Aorta (tissue), 5 donors: ENCODE measurements around the gene IGFBP3. TPM values are rescaled to one million over a fixed set of nuclear protein-coding genes. Genes with fewer than 3 reads are reported as not detected.

Source experiments
- ATAC-seq: fragments of 200-7000 bp; cut with Tn5 transposase; one replicate; pipeline ENCODE4 v1.9.1; 2022; ENCODE audit warnings: moderate library complexity; ENCODE audit not compliant: low FRiP score
- DNase-seq, 2 donors: peaks; one replicate each; pipeline ENCODE4 v3.0.0-alpha.2; 2020
- H3K27ac ChIP-seq, 2 donors: one replicate each; pipeline ENCODE4 v1.5.1; 2013; ENCODE audit warnings: low read length in 2 of 2, mild to moderate bottlenecking in 2 of 2, moderate library complexity in 2 of 2, control low read depth in 1 of 2, inconsistent platforms in 1 of 2, low read depth in 1 of 2
- H3K27me3 ChIP-seq, 2 donors: one replicate each; pipeline ENCODE4 v1.6.1; 2013; ENCODE audit warnings: control low read depth in 1 of 2, low read length in 1 of 2, mild to moderate bottlenecking in 1 of 2, moderate library complexity in 1 of 2; ENCODE audit not compliant: insufficient read depth in 2 of 2, control insufficient read depth in 1 of 2
- H3K36me3 ChIP-seq, 2 donors: one replicate each; pipeline ENCODE4 v1.6.1; 2013; ENCODE audit warnings: control low read depth in 1 of 2, low read length in 1 of 2, mild to moderate bottlenecking in 1 of 2; ENCODE audit not compliant: insufficient read depth in 2 of 2, control insufficient read depth in 1 of 2
- H3K4me1 ChIP-seq, 2 donors: one replicate each; pipeline ENCODE4 v1.6.1; 2013; ENCODE audit warnings: low read length in 2 of 2, control low read depth in 1 of 2, mild to moderate bottlenecking in 1 of 2, moderate library complexity in 1 of 2; ENCODE audit not compliant: insufficient read depth in 2 of 2, control insufficient read depth in 1 of 2
- H3K4me3 ChIP-seq, 2 donors: one replicate each; pipeline ENCODE4 v1.5.1; 2013; ENCODE audit warnings: low read length in 2 of 2, control low read depth in 1 of 2, mild to moderate bottlenecking in 1 of 2
- H3K9me3 ChIP-seq: one replicate; pipeline ENCODE4 v1.6.1; 2013; ENCODE audit warnings: mild to moderate bottlenecking, low read length; ENCODE audit not compliant: control insufficient read depth
- WGBS, 2 donors: extraction: QIAGEN DNeasy Blood & Tissue Kit; methylation state at CpG; one replicate each; pipeline ENCODE4 v1.1.7; 2013; 5-methylcytosine and 5-hydroxymethylcytosine counted together
- intact Hi-C, 2 donors: fragments of 100-400 bp; cut with DNase I; formaldehyde crosslinking; loops; one replicate each; pipeline versions ENCODE4 v1.14.2 to v1.15.0; 2022
- polyA plus RNA-seq, 2 donors: library from polyadenylated mRNA; stranded (reverse); fragments of 200-250 nt; gene quantifications; one replicate each; pipeline ENCODE4 v1.2.3, GENCODE V29; 2013
- total RNA-seq, 2 donors: library from RNA; stranded (reverse); fragmentation: NEBNext Ultra II Directional; extraction: Animal tissue kit (Norgen Biotek cat#: 25700); gene quantifications; one replicate each; pipeline ENCODE4 v1.2.1, GENCODE V29; 2021
- donor health status: healthy with polysubstance abuse.
- donor health status: Bipolar disorder and iron deficiency.
- donor health status: DM: no; HTN: no; CAD: no.
- donor health status: DM: no; HTN: no; CAD: no.
- donor health status: DM: yes; HTN: yes; CAD: no.

Gene IGFBP3
- total and polyA plus RNA-seq, 4 donors: 143 to 255 (median 186) TPM

GRCh38 chr7:45892407-45893035, 28.6 kb downstream of the IGFBP3 start:
- no peaks in the 10 kb centered on the region for H3K36me3 ChIP-seq
- WGBS, 2 donors: 90% methylated on average over 6 of the region's 6 CpGs
- DNase-seq: no peak
- no peaks in the 10 kb centered on the region for H3K27me3 ChIP-seq
- H3K4me3 ChIP-seq: no peak overlapping the region
- intact Hi-C loops: no loop called here
- H3K27ac ChIP-seq: no peak overlapping the region
- H3K9me3 ChIP-seq: no peaks in the 10 kb centered on the region
- H3K4me1 ChIP-seq: no peaks in the 10 kb centered on the region
- ATAC-seq: no peak

- H3K4me1 ChIP-seq: no peaks in the 10 kb centered on the region
- intact Hi-C loops: no loop called here
- no peak for ATAC-seq
- 87% methylated on average over 10 of the region's 10 CpGs for WGBS, 2 donors
- H3K4me3 ChIP-seq: no peak overlapping the region
- DNase-seq: no peak
- no peaks in the 10 kb centered on the region for H3K9me3 ChIP-seq
- no peaks in the 10 kb centered on the region for H3K36me3 ChIP-seq
- no peaks in the 10 kb centered on the region for H3K27me3 ChIP-seq
- H3K27ac ChIP-seq: no peak overlapping the region
Measured at GRCh38 chr7:45891462-45892402, 29.3 kb downstream of the IGFBP3 start.

- Histone ChIP-seq H3K27ac (no peak overlapping the region), H3K27me3 (no peaks in the 10 kb centered on the region), H3K4me1 (no peaks in the 10 kb centered on the region), H3K4me3 (no peak overlapping the region), H3K36me3 (no peaks in the 10 kb centered on the region), H3K9me3 (no peaks in the 10 kb centered on the region)
- intact Hi-C loops: no loop called here
- ATAC-seq: no peak
- no peak for DNase-seq
- 33 to 34% methylated on average over 6 of the region's 6 CpGs for WGBS, 2 donors
Measured at GRCh38 chr7:45890902-45891461, 30.1 kb downstream of the IGFBP3 start.

GRCh38 chr7:45890125-45890901, 30.8 kb downstream of the IGFBP3 start:
- Histone ChIP-seq H3K27ac (no peak overlapping the region), H3K4me1 (no peaks in the 10 kb centered on the region), H3K4me3 (no peak overlapping the region), H3K27me3 (no peaks in the 10 kb centered on the region), H3K36me3 (no peaks in the 10 kb centered on the region), H3K9me3 (no peaks in the 10 kb centered on the region)
- ATAC-seq (no peak), DNase-seq (no peak)
- WGBS, 2 donors: 93 to 95% methylated on average over 8 of the region's 8 CpGs
- intact Hi-C loops: no loop called here

- no peaks in the 10 kb centered on the region for H3K36me3 ChIP-seq
- H3K9me3 ChIP-seq: no peaks in the 10 kb centered on the region
- no peaks in the 10 kb centered on the region for H3K27me3 ChIP-seq
- ATAC-seq: no peak
- 74 to 82% methylated on average over 8 of the region's 8 CpGs for WGBS, 2 donors
- no peak for DNase-seq
- H3K4me1 ChIP-seq: no peaks in the 10 kb centered on the region
- intact Hi-C loops: no loop called here
- H3K4me3 ChIP-seq: no peak overlapping the region
- H3K27ac ChIP-seq: no peak overlapping the region
Measured at GRCh38 chr7:45889367-45890067, 31.6 kb downstream of the IGFBP3 start.

- 28 to 29% methylated on average over 13 to 14 of the region's 14 CpGs for WGBS, 2 donors
- intact Hi-C loops: no loop called here
- no peaks in the 10 kb centered on the region for H3K27me3 ChIP-seq
Measured at GRCh38 chr7:45888993-45889366, 32.1 kb downstream of the IGFBP3 start.

GRCh38 chr7:45888185-45888992, 32.7 kb downstream of the IGFBP3 start, which contains the start of gene IGFBP1:
TSS of gene IGFBP1 (plus strand) at chr7:45888488. CDS start at chr7:45888653, 165 bp downstream.
- Histone ChIP-seq H3K27me3 (no peaks in the 10 kb centered on the region), H3K36me3 (no peaks in the 10 kb centered on the region), H3K4me1 (no peaks in the 10 kb centered on the region), H3K27ac (no peak within 1 kb of the TSS), H3K9me3 (no peaks in the 10 kb centered on the region), H3K4me3 (no peak within 1 kb of the TSS)
- DNase-seq (no peak), ATAC-seq (peak; percentile 37)
- intact Hi-C loops: no loop called here
- WGBS, 2 donors: 3 to 4% methylated on average over 71 to 73 of the region's 73 CpGs

More at GRCh38 chr7:45888993-45889366, 32.1 kb downstream of the IGFBP3 start:
- no peaks in the 10 kb centered on the region for H3K36me3 ChIP-seq
- no peaks in the 10 kb centered on the region for H3K9me3 ChIP-seq
- no peak overlapping the region for H3K4me3 ChIP-seq
- no peaks in the 10 kb centered on the region for H3K4me1 ChIP-seq
- ATAC-seq: no peak
- DNase-seq: no peak
- no peak overlapping the region for H3K27ac ChIP-seq
